GM18858 (cell line): ENCODE measurements around the gene SLCO2B1.

ENCODE experiments used
- ATAC-seq: cut with Tn5 transposase; IDR thresholded peaks from one replicate; pipeline ENCODE4 v1.9.1; 2021; ENCODE audit not compliant: unreplicated experiment

Gene SLCO2B1

DNA sequence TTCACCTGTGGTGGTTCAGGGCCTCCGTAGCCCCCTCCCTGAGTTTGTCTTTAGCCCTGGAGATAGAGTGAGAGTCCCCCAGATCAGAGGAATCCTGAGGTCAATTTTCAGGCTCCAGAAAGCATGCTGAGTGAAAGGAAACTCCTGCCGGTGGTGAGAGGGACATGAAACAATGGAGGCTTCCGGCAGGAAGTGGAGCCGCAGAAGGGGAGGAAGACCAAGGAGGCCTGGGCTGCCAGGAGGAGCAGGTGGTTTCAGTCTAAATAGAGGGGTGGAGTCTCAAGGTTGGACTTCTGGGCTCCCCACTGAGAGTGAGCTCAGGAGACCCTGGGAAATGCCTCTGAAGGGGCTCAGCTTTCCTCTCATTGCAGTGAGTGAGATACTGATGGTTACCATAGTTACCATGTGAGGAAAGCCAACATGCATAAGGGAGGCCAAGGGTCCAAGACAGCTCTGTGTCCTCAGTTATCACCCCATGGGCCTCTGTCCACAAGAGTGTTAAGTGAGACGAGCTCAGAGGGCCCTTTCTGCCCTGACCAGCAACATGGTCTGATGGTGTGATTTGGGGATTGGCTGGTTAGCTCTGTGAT lies 10.7 kb downstream of the SLCO2B1 start:
- ATAC-seq = no peak

DNA sequence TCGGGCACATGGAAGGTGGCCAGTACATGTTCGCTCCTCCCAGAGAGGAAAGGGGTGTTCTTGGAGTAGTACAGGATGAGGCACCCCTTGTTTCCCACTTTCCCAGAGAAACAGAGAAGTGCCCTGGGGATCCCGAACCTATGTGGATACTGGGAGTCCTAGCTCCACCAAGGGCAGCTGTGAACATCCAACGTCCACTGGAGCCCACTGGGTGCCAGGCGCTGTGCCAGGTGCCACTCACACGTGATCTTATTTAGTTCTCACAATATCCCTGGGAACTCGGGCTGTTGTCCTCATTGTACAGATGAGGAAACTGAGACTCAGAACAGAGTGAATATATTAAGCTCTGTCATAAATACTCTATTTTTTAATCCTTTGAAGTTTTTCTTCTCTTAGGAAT lies 12.0 kb downstream of the SLCO2B1 start:
- no peak for ATAC-seq

DNA sequence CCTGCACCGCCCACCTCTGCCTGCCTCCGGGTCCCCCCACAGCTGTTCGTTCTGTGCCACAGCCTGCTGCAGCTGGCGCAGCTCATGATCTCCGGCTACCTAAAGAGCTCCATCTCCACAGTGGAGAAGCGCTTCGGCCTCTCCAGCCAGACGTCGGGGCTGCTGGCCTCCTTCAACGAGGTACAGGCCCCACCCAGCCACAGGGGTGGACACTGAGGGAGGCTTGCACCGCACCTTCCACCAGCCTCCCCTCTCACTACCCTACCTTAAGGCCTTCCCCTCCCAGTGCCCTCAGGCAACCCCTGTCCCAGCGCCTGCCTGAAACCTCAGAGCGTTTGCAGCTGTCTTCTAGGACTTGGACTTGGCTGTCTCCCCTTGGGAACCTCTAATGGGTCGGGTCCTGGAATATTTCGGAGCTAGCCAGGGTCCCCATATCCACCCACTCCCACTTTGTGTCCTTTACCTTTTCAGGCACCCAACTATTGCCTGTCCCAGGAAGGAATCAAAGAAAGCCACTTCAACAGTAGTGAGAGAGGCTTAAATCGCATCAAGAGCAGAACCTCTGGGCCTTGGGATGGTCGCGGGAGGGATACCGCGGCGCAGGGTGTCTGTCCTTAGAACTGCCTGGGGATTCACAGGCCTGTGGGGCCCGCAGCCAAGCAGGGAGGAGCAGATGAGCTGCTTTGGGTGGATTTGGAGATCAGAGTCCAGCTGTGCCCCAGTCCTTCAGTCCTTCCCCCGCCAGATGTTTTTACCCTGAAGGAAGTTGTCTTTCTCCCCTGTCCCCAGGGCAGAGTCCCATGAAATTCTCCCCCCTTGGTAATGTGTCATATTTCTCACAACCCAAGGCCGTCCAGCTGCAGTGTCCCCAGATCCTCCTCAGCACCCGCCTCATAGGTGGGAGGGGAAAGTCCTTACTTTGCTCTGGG lies 13.3 kb downstream of the SLCO2B1 start:
- ATAC-seq = no peak

DNA sequence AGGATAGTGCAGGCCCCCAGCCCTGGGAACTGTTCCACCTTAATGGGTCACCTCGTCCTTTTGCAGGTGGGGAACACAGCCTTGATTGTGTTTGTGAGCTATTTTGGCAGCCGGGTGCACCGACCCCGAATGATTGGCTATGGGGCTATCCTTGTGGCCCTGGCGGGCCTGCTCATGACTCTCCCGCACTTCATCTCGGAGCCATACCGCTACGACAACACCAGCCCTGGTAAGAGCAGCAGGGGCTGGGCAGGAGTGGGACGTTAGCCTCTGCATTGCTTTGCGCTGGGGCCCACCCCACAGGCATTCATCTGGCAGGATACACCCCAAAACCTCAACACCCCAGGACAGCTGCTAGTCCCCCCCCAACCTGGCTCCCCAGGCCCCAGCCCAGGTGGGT lies 14.8 kb downstream of the SLCO2B1 start:
- no peak for ATAC-seq

DNA sequence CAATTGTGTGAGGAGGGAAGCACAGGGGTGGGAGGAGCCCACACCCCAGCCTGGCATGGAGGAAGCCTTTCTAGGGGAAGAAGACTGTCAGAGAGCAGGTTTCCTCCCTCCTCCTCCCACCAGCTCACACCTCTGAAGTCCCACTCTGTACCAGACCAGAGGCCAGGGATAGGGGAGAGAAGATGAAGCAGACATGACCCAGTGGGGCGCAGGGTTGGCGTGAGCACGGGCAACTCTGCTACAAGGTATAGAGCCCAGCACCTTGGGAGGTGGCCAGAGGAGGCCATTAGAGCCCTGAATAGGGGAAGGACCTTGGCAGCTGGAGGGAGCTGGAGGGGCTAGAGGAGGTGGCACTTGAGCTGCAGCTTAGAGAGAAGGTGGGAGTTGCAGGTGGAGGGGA lies 15.9 kb downstream of the SLCO2B1 start:
- ATAC-seq = no peak

DNA sequence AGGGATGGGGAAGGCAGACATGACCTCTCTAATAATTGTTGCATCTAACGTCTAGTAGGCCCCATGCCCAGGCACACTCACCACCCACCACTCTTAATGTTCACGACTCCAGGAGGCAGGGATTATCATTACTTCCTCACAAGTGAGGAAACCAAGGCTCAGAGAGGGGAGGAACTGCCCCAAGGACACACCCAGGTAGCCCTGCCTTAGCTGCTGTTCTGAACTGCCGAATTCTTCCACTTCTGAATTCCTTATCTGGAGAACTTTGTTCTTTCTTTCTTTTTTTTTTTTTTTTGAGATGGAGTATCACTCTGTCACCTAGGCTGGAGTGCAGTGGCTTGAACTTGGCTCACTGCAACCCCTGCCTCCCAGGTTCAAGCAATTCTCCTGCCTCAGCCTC lies 16.7 kb downstream of the SLCO2B1 start:
- no peak for ATAC-seq

DNA sequence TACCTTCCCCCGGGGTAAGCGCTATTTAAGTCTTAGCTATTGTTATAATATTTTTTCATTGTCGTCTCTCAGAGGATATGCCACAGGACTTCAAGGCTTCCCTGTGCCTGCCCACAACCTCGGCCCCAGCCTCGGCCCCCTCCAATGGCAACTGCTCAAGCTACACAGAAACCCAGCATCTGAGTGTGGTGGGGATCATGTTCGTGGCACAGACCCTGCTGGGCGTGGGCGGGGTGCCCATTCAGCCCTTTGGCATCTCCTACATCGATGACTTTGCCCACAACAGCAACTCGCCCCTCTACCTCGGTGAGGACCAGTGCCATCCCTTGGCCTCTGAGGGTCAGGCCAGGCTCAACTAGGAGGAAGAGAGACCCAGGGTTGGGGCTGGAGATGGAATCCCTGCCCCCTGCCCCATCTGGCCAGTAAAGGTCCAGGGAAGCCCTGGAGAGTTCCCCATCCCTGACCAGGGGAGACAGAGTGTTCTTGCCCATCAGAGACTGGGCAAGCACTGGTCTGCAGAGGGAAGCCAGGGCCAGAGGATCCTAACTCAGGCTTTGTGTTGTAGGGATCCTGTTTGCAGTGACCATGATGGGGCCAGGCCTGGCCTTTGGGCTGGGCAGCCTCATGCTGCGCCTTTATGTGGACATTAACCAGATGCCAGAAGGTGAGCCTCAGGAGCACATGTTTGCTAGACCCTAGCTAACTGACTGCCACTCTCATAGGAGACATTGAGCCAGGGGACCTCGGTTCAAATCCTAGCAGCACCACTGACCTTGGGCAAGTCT lies 18.4 kb downstream of the SLCO2B1 start:
- no peak for ATAC-seq

DNA sequence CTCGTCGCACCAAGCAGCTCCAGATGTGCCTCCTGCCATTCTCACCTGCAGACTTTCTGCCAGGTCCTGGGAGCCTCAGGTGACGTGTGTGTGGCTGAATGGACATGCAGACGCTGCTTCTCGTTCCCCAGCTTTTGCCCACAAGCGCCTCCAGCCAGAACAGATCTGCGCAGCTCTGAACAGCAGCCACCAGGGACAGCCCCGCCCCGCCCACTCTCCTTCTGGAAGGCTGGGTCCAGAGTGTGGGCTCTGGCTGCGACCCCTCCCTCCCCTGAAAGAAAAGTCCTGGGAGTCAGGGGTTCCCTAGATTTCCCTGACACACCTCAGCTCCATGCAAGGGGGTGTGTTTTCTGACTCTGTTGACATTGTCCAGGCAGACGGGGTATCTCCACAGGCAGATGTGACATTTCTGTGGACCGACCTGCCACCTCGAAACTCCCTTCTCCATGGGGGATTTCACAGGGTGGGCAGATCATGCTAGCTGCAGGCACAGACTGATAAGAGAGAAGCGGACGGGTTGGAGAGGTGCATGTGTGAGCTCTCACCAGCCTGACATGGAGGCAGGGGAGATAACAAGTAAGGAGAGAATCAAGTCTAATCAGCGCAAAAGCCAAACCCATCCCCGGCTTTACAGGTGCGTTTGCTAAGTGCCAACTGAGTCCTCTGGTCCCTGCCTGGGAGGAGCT lies 19.8 kb downstream of the SLCO2B1 start:
- ATAC-seq = no peak

DNA sequence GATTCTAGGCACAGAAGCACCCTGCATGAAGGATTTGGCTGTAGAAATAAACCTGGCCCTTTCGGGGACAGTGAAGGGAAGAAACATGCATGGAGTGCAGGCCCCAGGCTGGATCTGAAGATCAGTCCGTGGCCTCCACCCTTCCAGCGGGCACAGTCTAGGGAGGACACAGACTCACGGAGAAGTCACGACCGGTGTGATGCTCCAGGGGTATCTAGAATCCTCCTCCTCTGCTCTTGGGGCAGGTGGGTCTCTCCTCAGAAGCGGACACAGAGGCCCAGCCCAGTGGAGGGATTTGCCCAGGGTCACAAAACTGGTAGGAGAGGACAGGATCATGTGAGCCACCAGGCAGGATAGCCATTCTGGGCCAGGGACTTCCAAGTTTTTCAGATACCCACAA lies 22.4 kb downstream of the SLCO2B1 start:
- ATAC-seq = no peak

DNA sequence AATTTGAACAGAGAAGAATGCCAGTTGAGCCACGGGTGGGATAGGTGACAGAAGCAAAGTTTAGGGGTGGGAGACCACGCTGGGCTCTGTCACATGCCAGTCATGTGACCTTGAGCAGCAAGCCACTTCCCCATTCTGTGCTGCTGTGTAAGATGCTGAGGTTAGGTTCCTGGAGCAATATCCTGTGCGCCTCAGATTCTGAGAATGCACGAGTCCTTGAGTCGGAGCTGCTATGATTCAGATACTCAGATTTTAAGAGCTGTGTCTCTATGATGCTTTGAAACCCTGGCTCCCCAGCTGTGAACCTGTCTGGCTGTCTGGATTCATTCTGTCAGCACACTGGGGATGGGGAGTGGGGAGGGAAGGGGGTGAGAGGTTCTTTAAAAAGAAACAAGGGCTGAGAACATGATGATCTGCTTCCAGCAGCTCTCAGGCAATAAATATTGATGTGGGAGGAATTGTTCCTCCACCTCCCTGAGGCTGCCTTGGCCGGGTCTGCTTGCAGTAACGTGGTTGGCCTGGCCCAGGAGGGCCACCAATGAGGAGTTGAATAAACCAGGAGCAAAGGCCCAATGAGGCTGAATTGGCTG lies 24.0 kb downstream of the SLCO2B1 start:
- no peak for ATAC-seq

DNA sequence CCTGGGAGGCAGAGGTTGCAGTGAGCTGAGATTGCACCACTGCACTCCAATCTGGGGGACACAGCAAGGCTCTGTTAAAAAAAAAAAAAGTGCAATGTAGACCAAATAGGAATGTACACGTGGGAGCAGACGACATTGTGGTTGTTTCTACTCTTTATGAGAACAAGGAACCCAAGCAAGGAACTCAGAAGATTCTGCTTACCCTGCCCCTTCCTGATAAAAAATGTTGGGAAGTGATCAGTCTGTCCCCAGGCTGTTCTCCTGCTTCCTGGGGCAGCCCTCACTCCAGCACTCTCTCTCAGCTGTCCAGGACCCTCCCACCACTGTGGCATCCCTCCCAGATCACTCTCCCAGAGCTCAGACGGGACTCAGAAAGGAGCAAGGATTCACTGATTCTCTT lies 31.8 kb downstream of the SLCO2B1 start:
- ATAC-seq = no peak

DNA sequence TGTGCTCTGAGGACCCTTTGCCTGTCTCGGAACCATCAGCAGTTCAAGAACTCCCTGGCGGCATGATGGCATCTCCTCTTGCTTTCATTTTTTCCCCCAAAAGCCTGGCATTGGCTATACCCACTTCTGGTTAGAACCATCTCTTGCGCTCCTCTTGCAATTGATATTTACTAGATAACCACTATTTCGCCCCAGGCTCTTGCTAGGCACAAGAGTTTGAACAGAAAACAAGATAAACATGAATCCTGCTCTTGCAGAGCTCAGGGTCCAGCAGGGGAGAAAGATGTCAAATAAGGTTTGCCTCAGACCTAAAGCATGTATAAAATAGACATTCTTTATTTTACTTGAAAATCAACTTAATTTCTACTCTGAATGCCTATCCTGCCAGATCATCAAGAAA lies 33.1 kb downstream of the SLCO2B1 start:
- no peak for ATAC-seq

DNA sequence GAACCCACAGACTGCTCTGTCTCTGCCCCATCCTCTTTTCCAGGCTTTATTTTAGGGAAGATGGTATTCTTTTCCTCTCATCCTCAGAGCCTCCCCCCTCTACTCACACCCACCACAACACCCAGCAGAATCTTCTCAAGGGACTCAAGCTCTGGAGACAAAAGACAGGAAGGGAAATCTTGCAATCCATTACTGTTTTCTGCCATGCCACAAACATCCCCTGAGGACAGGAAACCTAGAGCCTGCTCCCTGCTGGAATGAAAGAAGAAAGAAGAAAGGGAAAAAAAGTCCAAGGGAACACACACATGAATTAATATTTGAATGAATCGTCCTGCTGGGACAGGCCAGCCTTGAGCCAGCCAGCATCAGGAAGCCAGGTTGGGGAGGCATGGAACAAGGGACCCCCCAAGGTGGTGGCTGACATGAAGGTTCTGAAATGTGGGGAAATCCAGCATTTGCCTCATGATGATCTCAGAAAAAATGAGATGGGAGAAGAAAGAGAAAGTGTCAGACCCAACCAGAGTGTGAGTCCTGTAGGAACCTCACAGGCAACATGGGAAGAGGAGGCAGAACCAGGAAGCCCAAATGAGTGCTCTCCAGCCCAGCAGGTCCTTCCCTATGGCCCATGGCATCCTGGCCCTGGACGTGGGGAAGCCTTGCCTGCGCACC lies 34.0 kb downstream of the SLCO2B1 start:
- ATAC-seq = no peak

DNA sequence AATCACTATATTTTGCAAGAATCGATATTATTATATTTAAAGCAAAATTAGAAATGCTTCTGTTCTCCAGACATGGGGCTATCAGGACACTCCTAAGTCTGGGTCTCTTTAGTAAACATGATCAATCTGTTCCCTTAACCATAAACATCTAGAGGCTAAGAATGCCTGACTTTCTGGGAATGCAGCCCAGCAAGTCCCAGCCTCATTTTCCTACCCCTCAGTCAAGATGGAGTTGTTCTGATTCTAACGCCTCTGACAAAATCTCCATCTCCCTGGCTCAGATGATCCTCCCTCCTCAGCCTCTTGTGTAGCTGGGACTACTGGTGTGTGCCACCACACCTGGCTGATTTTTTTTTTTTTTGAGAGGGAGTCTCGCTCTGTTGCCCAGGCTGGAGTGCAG lies 35.0 kb downstream of the SLCO2B1 start:
- no peak for ATAC-seq

DNA sequence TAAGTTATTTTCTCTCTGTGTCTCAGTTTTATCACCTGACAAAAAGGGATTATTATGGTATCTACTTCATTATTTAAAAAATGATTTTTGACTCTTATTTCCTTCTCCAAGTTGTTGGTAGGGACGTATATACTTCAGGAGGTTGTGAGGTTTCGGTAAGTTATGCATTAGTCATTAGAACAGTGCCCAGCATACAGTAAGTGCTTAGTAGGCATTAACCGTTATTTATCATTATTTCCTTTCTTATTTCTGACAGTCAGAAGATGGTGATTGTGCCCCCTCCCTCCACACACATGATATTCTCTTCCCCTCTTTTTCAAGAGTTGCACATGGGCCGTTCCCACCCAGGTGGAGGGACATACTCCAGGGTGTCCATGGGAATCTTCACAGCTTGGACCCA lies 36.1 kb downstream of the SLCO2B1 start:
- no peak for ATAC-seq

DNA sequence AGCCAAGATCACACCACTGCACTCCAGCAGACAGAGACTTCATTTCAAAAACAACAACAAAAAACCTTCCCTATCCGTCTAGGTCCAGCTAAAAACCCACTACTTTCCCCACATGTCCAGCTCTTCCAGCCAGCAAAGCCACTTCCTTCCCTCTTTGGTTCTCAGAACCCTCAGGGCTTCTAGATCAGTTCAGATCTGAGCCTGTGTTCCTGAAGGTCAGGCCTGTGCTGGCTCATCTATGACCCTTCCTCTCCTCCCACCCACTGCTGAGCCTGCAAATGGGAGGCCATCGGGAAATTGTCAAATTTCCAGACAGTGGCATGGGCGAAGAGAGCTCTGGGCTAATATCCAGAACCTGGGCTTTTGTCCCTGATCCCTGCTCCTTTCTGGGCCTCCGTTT lies 37.8 kb downstream of the SLCO2B1 start:
- ATAC-seq = no peak

DNA sequence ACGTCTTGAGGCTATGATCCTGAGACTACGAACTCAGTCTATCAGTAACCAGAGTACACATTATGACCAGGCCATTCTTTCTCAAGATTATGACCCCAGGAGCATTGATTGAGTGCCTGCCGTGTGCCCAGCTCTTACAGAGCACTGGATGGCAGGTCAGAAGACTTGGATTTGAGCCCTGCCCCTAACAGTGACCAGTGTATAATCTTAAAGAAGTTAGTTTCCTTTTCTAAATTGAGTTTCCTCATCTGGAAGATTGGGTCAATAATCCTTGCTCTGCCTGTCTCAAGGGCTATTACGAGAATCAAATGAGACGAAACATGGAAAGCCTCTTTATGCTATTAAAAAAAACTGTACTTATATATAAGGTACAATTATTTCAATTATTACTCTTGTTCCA lies 38.2 kb downstream of the SLCO2B1 start:
- no peak for ATAC-seq

DNA sequence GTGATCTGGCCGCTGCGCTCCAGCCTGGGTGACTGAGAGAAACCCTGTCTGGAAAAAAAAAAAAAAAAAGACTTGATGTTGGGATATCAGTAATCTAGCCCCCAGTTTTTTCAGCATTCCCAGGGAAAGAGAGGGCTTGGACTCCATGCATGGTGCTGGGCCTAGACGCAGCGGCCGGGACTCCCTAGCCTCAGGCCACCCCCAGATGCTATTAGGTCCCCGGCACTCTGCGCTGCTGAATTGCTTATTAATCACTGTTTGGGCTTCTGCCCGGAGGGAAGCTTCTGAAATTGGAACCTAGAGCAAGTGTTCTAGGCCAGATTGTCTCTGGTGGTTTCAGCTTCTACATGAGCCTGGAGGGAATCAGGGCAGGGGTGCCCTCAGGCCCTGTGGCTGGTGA lies 39.0 kb downstream of the SLCO2B1 start:
- ATAC-seq = no peak

DNA sequence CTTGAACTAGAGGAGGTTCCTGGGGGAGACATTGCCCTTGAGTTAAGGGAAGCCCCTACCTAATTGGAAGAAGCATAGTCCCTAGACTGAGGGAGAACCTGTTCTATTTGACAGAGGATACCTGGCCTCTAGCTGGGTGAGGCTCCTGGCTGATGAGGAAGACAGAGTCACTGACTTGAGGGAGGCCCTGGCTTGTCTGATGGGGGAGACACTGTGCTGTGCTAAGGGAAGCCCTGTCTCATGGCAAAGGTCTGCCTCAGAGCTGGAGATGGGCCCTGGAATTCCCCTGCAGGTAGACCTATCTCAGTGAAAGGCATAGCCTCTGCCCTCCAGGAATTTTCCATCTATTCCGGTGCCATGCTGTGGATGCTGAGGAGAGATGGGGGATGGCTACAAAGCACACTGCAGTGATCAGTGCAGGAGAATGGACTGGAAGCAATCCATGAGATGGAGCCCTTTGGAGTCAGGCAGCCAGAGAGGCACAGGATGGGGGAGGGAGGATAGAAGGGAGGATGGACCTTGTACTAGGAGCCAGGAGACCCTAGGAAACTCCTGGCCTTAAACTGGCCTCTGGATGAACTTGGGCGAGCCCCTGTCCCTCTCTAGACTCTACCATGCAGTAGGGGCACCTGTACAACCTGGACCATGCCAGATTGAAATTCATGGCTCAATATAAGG lies 39.9 kb downstream of the SLCO2B1 start:
- ATAC-seq = no peak

DNA sequence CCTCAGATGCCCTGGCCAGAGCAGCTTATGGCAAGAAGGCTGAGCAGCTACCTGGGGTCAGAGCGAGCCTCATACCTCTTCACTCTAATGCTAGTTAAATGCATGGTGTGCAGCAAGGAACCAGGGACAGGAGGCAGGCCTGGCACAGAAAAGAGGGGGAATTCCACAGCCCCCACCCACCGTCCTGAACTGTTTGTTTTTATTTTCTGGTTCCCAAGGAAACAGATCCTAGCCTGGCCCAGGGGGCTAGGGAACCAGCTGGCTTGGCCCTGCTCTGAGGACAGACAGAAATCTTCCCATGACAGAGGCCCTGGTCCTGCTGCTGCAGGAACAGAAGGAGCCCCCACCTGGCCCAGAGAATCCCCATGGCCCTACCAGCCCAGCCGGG lies 40.4 kb downstream of the SLCO2B1 start:
- no peak for ATAC-seq
